CD14-positive monocyte (primary cell): Measurements from ENCODE around the gene SLC4A5. TPM values are rescaled to one million over a fixed set of nuclear protein-coding genes. Genes with fewer than 3 reads are reported as not detected.

Experiments used
- DNase-seq, 3 donors: peaks; one replicate each; pipeline ENCODE4 v3.0.0-alpha.2; 2011 to 2022
- H2AFZ ChIP-seq: 2 replicates; pipeline ENCODE4 v1.6.0; 2012; ENCODE audit warnings: mild to moderate bottlenecking, low read depth, low read length, inconsistent platforms; ENCODE audit not compliant: insufficient read depth, poor library complexity, severe bottlenecking
- H3K27ac ChIP-seq, 2 donors: 1 replicate in 1 of 2; 2 replicates in 1 of 2; pipeline ENCODE4 v1.5.1; 2012 to 2013; ENCODE audit warnings: low read length in 2 of 2, control low read depth in 1 of 2, inconsistent platforms in 1 of 2, low read depth in 1 of 2, mild to moderate bottlenecking in 1 of 2
- H3K27me3 ChIP-seq, 2 donors: one replicate each; pipeline versions ENCODE4 v1.6.0 to v1.6.1; 2011 to 2013; ENCODE audit warnings: low read length in 2 of 2; ENCODE audit not compliant: control insufficient read depth in 2 of 2, insufficient read depth in 2 of 2
- H3K36me3 ChIP-seq, 2 donors: replicated peaks in 1 of 2; 1 replicate in 1 of 2; 2 replicates in 1 of 2; pipeline versions ENCODE4 v1.5.1 to v1.6.1; 2012 to 2013; ENCODE audit warnings: low read length in 2 of 2, control low read depth in 1 of 2, inconsistent platforms in 1 of 2, mild to moderate bottlenecking in 1 of 2; ENCODE audit not compliant: insufficient read depth in 2 of 2, control insufficient read depth in 1 of 2
- H3K4me1 ChIP-seq, 2 donors: 1 replicate in 1 of 2; 2 replicates in 1 of 2; pipeline versions ENCODE4 v1.5.1 to v1.6.1; 2012 to 2013; ENCODE audit warnings: low read length in 2 of 2, control low read depth in 1 of 2, inconsistent platforms in 1 of 2, mild to moderate bottlenecking in 1 of 2, moderate library complexity in 1 of 2; ENCODE audit not compliant: insufficient read depth in 2 of 2, control insufficient read depth in 1 of 2
- H3K4me2 ChIP-seq: replicated peaks from 2 replicates; pipeline ENCODE3; 2012; ENCODE audit warnings: low read length, moderate library complexity, mild to moderate bottlenecking; ENCODE audit not compliant: poor library complexity, severe bottlenecking; ENCODE audit errors: extremely low read depth
- H3K4me3 ChIP-seq, 3 experiments: fragments of 200-600 bp in 1 of 3; sonication (generic) in 1 of 3; replicated peaks in 1 of 3; 1 replicate in 2 of 3; 2 replicates in 1 of 3; pipeline ENCODE4 v1.5.1; 2011 to 2013; ENCODE audit warnings: low read length in 3 of 3, mild to moderate bottlenecking in 3 of 3, control low read depth in 2 of 3, low read depth in 2 of 3, inconsistent platforms in 1 of 3, moderate library complexity in 1 of 3
- H3K79me2 ChIP-seq: 2 replicates; pipeline ENCODE4 v1.6.0; 2012; ENCODE audit warnings: mild to moderate bottlenecking, control low read depth, inconsistent platforms, low read length, moderate library complexity; ENCODE audit not compliant: insufficient read depth
- H3K9ac ChIP-seq: 2 replicates; pipeline ENCODE4 v1.6.0; 2017; ENCODE audit warnings: low read length, mild to moderate bottlenecking; ENCODE audit not compliant: insufficient read depth, poor library complexity, severe bottlenecking
- H3K9me3 ChIP-seq, 2 donors: replicated peaks in 1 of 2; 1 replicate in 1 of 2; 2 replicates in 1 of 2; pipeline versions ENCODE4 v1.5.1 to v1.6.1; 2012 to 2013; ENCODE audit warnings: low read length in 2 of 2, control low read depth in 1 of 2; ENCODE audit not compliant: control insufficient read depth in 1 of 2, insufficient read depth in 1 of 2
- H4K20me1 ChIP-seq: 2 replicates; pipeline ENCODE4 v1.6.0; 2012; ENCODE audit warnings: mild to moderate bottlenecking, low read length, control low read depth, moderate library complexity; ENCODE audit not compliant: insufficient read depth
- H3K27ac Mint-ChIP-seq, 7 donors: one replicate each; pipeline ENCODE4 v1.8.0; 2020; ENCODE audit warnings: mild to moderate bottlenecking in 7 of 7, mixed read lengths in 7 of 7, moderate library complexity in 6 of 7, inconsistent platforms in 2 of 7
- H3K27me3 Mint-ChIP-seq, 3 donors: one replicate each; pipeline ENCODE4 v1.8.0; 2021 to 2022; ENCODE audit warnings: low read depth in 3 of 3, mild to moderate bottlenecking in 3 of 3, mixed read lengths in 3 of 3, moderate library complexity in 3 of 3, inconsistent platforms in 1 of 3
- H3K36me3 Mint-ChIP-seq, 2 donors: one replicate each; pipeline ENCODE4 v1.8.0; 2020; ENCODE audit warnings: mixed read lengths in 2 of 2, inconsistent platforms in 1 of 2, mild to moderate bottlenecking in 1 of 2
- H3K4me1 Mint-ChIP-seq: one replicate; pipeline ENCODE4 v1.8.0; 2020; ENCODE audit warnings: mild to moderate bottlenecking, mixed read lengths
- H3K4me3 Mint-ChIP-seq, 2 donors: one replicate each; pipeline ENCODE4 v1.8.0; 2020; ENCODE audit warnings: mild to moderate bottlenecking in 2 of 2, mixed read lengths in 2 of 2, moderate library complexity in 1 of 2
- H3K9me3 Mint-ChIP-seq, 7 donors: one replicate each; pipeline ENCODE4 v1.8.0; 2020 to 2022; ENCODE audit warnings: mixed read lengths in 7 of 7, mild to moderate bottlenecking in 6 of 7, moderate library complexity in 6 of 7, inconsistent platforms in 2 of 7
- CTCF ChIP-seq: fragments of 200-600 bp; IDR thresholded peaks from one replicate; pipeline ENCODE4 v1.8.0; 2022; ENCODE audit warnings: antibody characterized with exemption, mild to moderate bottlenecking
- WGBS: methylation state at CpG from one replicate; pipeline ENCODE4 v1.1.5; 2013; ENCODE audit warnings: missing lambda C conversion rate; ENCODE audit not compliant: insufficient coverage; 5-methylcytosine and 5-hydroxymethylcytosine counted together
- intact Hi-C, 2 donors: fragments of 100-400 bp; cut with micrococcal nuclease; formaldehyde crosslinking; loops; one replicate each; pipeline versions ENCODE4 v1.15.0 to v1.15.1; 2023
- polyA plus RNA-seq, 3 donors: library from polyadenylated mRNA; depleted of rRNA in 1 of 3; unstranded in 2 of 3; stranded (reverse) in 1 of 3; fragments of 300-500 nt in 2 of 3; fragments of >200 nt in 1 of 3; fragmentation: Illumina TruSeq in 2 of 3; gene quantifications; 1 replicate in 2 of 3; 2 replicates in 1 of 3; pipeline ENCODE4 v1.2.3, GENCODE V29; 2012 to 2021

The SLC4A5 gene
- polyA plus RNA-seq, 3 donors = 0.10 to 1.1 TPM; not detected in 1

GRCh38 chr2:74347742-74348141 lies 4.5 kb upstream of the SLC4A5 start:
- Mint-ChIP-seq H3K27me3 (peaks cover 3 to 4% (median 3%) of the 10 kb centered on the region in 3 donors), H3K4me1 (no peaks in the 10 kb centered on the region), H3K36me3 (no peaks in the 10 kb centered on the region), H3K27ac (no peak overlapping the region), H3K9me3 (peaks cover 0 to 1% (median 0%) of the 10 kb centered on the region in 7 donors), H3K4me3 (no peak overlapping the region)
- Histone ChIP-seq H3K27ac (no peak overlapping the region), H3K27me3 (no peaks in the 10 kb centered on the region), H3K4me3 (no peak overlapping the region), H3K4me2 (no peak overlapping the region), H3K79me2 (no peaks in the 10 kb centered on the region), H3K36me3 (no peaks in the 10 kb centered on the region), H4K20me1 (no peaks in the 10 kb centered on the region), H3K4me1 (no peaks in the 10 kb centered on the region), H2AFZ (no peak overlapping the region), H3K9me3 (no peaks in the 10 kb centered on the region), H3K9ac (no peak overlapping the region)
- no peak for DNase-seq
- intact Hi-C loops = no loop called here
- WGBS = no CpG with 5 or more reads among the region's 3 CpGs
- no peak for TF ChIP-seq CTCF

GRCh38 chr2:74347303-74347702 lies 4.1 kb upstream of the SLC4A5 start:
- no peak overlapping the region for H3K9ac ChIP-seq
- TF ChIP-seq CTCF = no peak
- no peaks in the 10 kb centered on the region for H3K9me3 ChIP-seq
- H3K4me1 ChIP-seq = no peaks in the 10 kb centered on the region
- no peak overlapping the region for H3K4me2 ChIP-seq
- H3K79me2 ChIP-seq = no peaks in the 10 kb centered on the region
- no peak overlapping the region for H3K27ac Mint-ChIP-seq
- no peak for DNase-seq
- H3K9me3 Mint-ChIP-seq = peaks cover 0 to 1% (median 0%) of the 10 kb centered on the region in 7 donors
- no peaks in the 10 kb centered on the region for H4K20me1 ChIP-seq
- no CpG with 5 or more reads among the region's 1 CpG for WGBS
- no peaks in the 10 kb centered on the region for H3K4me1 Mint-ChIP-seq
- no peak overlapping the region for H3K4me3 ChIP-seq
- no peak overlapping the region for H2AFZ ChIP-seq
- H3K27ac ChIP-seq = no peak overlapping the region
- H3K27me3 ChIP-seq = no peaks in the 10 kb centered on the region
- intact Hi-C loops = no loop called here
- peaks cover 3 to 4% (median 3%) of the 10 kb centered on the region in 3 donors for H3K27me3 Mint-ChIP-seq
- no peak overlapping the region for H3K4me3 Mint-ChIP-seq
- H3K36me3 Mint-ChIP-seq = no peaks in the 10 kb centered on the region
- H3K36me3 ChIP-seq = no peaks in the 10 kb centered on the region
